GM12878 (cell line): ENCODE measurements around the gene NMD3. TPM values are rescaled to one million over a fixed set of nuclear protein-coding genes. Genes with fewer than 3 reads are reported as not detected.

ENCODE experiments used
- ATAC-seq: fragments of 200-7000 bp; cut with Tn5 transposase; 3 replicates; pipeline ENCODE4 v1.9.1; 2020; ENCODE audit warnings: mild to moderate bottlenecking, moderate library complexity
- BruUV-seq: library from RNA; stranded (reverse); fragments of 400-500 nt; replicated peaks from 2 replicates; lab custom pipeline; 2021; lab: Mats Ljungman, UMichigan
- CTCF ChIA-PET: fragments of 300-600 bp; sonication (Branson Sonifier 250); formaldehyde crosslinking; extraction: SDS; loops from one replicate; lab custom pipeline; 2021; ENCODE audit warnings: inconsistent platforms; lab: Yijun Ruan, JAX
- POLR2A ChIA-PET: fragments of 350-600 bp; formaldehyde crosslinking; extraction: SDS; loops from one replicate; lab custom pipeline; 2021; ENCODE audit warnings: inconsistent platforms; lab: Charles Lee
- RAD21 ChIA-PET: fragments of 300-600 bp; sonication (Branson Sonifier 250); formaldehyde crosslinking; loops from one replicate; lab custom pipeline; 2023; ENCODE audit warnings: antibody characterized with exemption; ENCODE audit not compliant: unreplicated experiment; lab: Charles Lee
- SMC1A ChIA-PET: fragments of 300-600 bp; sonication (Branson Sonifier 250); formaldehyde crosslinking; loops from one replicate; lab custom pipeline; 2023; ENCODE audit not compliant: unreplicated experiment, uncharacterized antibody; lab: Charles Lee
- DNase-seq: peaks from one replicate; pipeline ENCODE4 v3.0.0-alpha.2; 2011; ENCODE audit warnings: low read depth, low spot score
- FAIRE-seq: peaks from 3 replicates; lab custom pipeline; 2011; peaks lifted over from hg19 to GRCh38; lab: Jason Lieb, UNC
- H2AFZ ChIP-seq: 2 replicates; pipeline ENCODE4 v1.6.0; 2011; ENCODE audit warnings: low read depth, low read length, control low read depth; ENCODE audit not compliant: control insufficient read depth
- H3K27ac ChIP-seq: 2 replicates; pipeline ENCODE4 v1.5.1; 2011; ENCODE audit warnings: control low read depth; ENCODE audit not compliant: control insufficient read depth, insufficient read depth
- H3K27me3 ChIP-seq, 2 experiments: replicated peaks in 1 of 2; 2 replicates each; pipeline versions ENCODE4 v1.6.0 to v1.6.1; 2011; ENCODE audit warnings: low read length in 1 of 2; ENCODE audit not compliant: control insufficient read depth in 2 of 2, insufficient read depth in 2 of 2
- H3K36me3 ChIP-seq, 2 experiments: 2 replicates each; pipeline ENCODE4 v1.5.1; 2011; ENCODE audit warnings: low read length in 1 of 2; ENCODE audit not compliant: control insufficient read depth in 2 of 2, insufficient read depth in 2 of 2
- H3K4me1 ChIP-seq: 2 replicates; pipeline ENCODE4 v1.6.1; 2011; ENCODE audit warnings: mild to moderate bottlenecking, low read length, moderate library complexity, mixed read lengths; ENCODE audit not compliant: control insufficient read depth, insufficient read depth
- H3K4me2 ChIP-seq: 2 replicates; pipeline ENCODE4 v1.6.0; 2011; ENCODE audit warnings: control low read depth; ENCODE audit not compliant: control insufficient read depth, insufficient read depth
- H3K4me3 ChIP-seq: fragments of 200-600 bp; sonication (generic); 2 replicates; pipeline ENCODE4 v1.5.1; 2016
- H3K79me2 ChIP-seq: 2 replicates; pipeline ENCODE4 v1.6.0; 2011; ENCODE audit warnings: low read length; ENCODE audit not compliant: control insufficient read depth, insufficient read depth
- H3K9ac ChIP-seq: 2 replicates; pipeline ENCODE4 v1.8.0; 2011; ENCODE audit warnings: low read length, control low read depth, mixed read lengths; ENCODE audit not compliant: control insufficient read depth, insufficient read depth
- H3K9me3 ChIP-seq: replicated peaks from 3 replicates; pipeline ENCODE4 v1.5.1; 2011; ENCODE audit warnings: mild to moderate bottlenecking, low read length; ENCODE audit not compliant: control insufficient read depth, insufficient read depth
- H4K20me1 ChIP-seq: 2 replicates; pipeline ENCODE4 v1.6.0; 2011; ENCODE audit not compliant: control insufficient read depth, insufficient read depth
- ATF7 ChIP-seq: fragments of 450-650 bp; IDR thresholded peaks from 2 replicates; pipeline ENCODE4 v1.6.1; 2016; ENCODE audit warnings: low read depth, mild to moderate bottlenecking
- NFXL1 ChIP-seq: fragments of 450-650 bp; IDR thresholded peaks from 2 replicates; pipeline ENCODE4 v1.6.1; 2017; ENCODE audit warnings: antibody characterized with exemption, mild to moderate bottlenecking, borderline replicate concordance
- POLR2AphosphoS5 ChIP-seq: IDR thresholded peaks from 2 replicates; pipeline ENCODE4 v1.6.1; 2011; ENCODE audit warnings: mild to moderate bottlenecking, low read length, inconsistent platforms
- WGBS: methylation state at CpG from one replicate; pipeline ENCODE4 v1.1.6; 2016; ENCODE audit warnings: low lambda C conversion rate; ENCODE audit not compliant: insufficient replicate concordance, insufficient coverage; ENCODE audit errors: missing lambda C conversion rate; 5-methylcytosine and 5-hydroxymethylcytosine counted together
- in situ Hi-C: fragments of 300-500 bp; cut with MboI; formaldehyde crosslinking; loops from 9 replicates; pipeline ENCODE4 v1.14.3; 2018; ENCODE audit warnings: mixed read lengths
- intact Hi-C: fragments of 100-400 bp; cut with micrococcal nuclease; formaldehyde crosslinking; loops from one replicate; pipeline ENCODE4 v1.14.2; 2022; ENCODE audit not compliant: unreplicated experiment
- polyA plus RNA-seq, 11 experiments: library from polyadenylated mRNA; depleted of rRNA in 4 of 11; unstranded in 6 of 11; stranded (reverse) in 5 of 11; fragments of >200 nt; fragmentation: Nextera tagmentation in 4 of 11; fragmentation: Illumina TruSeq in 1 of 11; extraction: Ambion mirVana in 4 of 11; extraction: Trizol in 1 of 11; gene quantifications; 1 replicate in 1 of 11; 2 replicates in 10 of 11; pipeline versions ENCODE4 v1.2.1 to v1.2.3, GENCODE V29; 2011 to 2016; ENCODE audit warnings: inconsistent platforms in 2 of 11, missing spikeins in 2 of 11, low read depth in 1 of 11
- total RNA-seq, 4 experiments: library from RNA; depleted of rRNA in 3 of 4; stranded (reverse); fragments of >200 nt in 3 of 4; fragmentation: Illumina TruSeq in 1 of 4; extraction: Trizol in 1 of 4; gene quantifications; 2 replicates each; pipeline versions ENCODE4 v1.2.1 to v1.2.3, GENCODE V29; 2013 to 2021

The NMD3 gene
- total and polyA plus RNA-seq, 10 of the 15 experiments (the other 5 are each of a cell fraction or from before 2014, with no cell fraction given): 34.2 to 66.8 (median 55.7) TPM

DNA sequence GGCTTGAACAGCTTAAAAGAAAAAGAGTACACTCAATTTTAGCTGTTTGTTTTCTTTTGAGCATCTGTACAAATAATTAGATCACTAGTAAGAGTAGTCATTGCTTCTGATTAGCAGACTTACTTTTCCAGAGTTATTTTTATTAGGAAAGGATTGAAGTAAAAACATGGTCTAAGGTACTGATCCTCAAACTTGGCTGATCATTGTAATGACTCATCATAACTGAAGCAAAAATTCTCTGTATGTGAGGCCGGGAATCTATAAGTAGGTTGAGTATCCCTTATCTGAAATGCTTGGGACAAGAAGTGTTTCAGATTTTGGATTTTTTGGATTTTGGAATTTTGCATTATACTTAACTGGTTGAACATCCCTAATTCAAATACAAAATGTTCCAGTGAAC, 12.4 kb downstream of the NMD3 start:
- Histone ChIP-seq H3K27ac (no peak overlapping the region), H3K9me3 (no peaks in the 10 kb centered on the region), H4K20me1 (peaks cover 2% of the 10 kb centered on the region; the same call in 1 of the 2 replicates), H3K9ac (no peak overlapping the region), H3K4me2 (no peak overlapping the region), H3K79me2 (peaks cover 9% of the 10 kb centered on the region), H2AFZ (no peak overlapping the region), H3K36me3 (peaks cover 1 to 16% of the 10 kb centered on the region in 2 experiments; a peak in 3 of 4 replicates), H3K4me3 (no peak overlapping the region), H3K27me3 (no peaks in the 10 kb centered on the region), H3K4me1 (no peaks in the 10 kb centered on the region)
- ChIA-PET RAD21 (no interaction called here), CTCF (interaction anchor here (1.5 kb wide), 1 partner anchor 22 kb away, joined by 3 read pairs; no protein-coding TSS in a partner anchor), POLR2A (no interaction called here), SMC1A (interaction anchor here (1.1 to 2.6 kb wide), 3 partner anchors 11 to 34 kb away, joined by 3 to 7 read pairs (median 6); no protein-coding TSS in a partner anchor)
- in situ Hi-C loops: no loop called here
- no peak for TF ChIP-seq ATF7
- no peak for TF ChIP-seq POLR2AphosphoS5
- WGBS: 100% methylated on average over 1 of the region's 1 CpG
- FAIRE-seq: no peak
- DNase-seq: no peak
- BruUV-seq: no TSS peak
- intact Hi-C loops: no loop called here
- ATAC-seq: no peak

DNA sequence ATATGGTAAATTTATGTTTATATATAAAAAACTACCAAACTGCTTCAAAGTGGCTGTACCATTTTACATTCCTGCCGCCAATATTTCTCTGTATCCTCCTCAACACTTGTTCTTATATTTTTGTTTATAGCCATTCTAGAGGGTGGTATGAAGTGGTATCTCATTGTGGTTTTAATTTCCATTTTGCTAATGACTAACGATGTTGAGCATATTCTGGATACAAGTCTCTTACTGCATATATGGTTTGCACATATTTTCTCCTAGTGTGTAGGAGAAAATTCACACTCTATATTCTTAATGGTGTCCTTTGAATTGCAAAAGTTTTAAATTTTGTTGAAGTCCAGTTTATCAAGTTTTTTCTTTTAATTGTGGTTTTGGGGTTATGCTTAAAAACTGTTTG, 15.1 kb downstream of the NMD3 start:
- intact Hi-C loops (no loop called here), in situ Hi-C loops (no loop called here)
- Histone ChIP-seq H3K9ac (no peak overlapping the region), H3K4me3 (no peak overlapping the region), H4K20me1 (no peaks in the 10 kb centered on the region), H2AFZ (no peak overlapping the region), H3K27ac (no peak overlapping the region), H3K4me1 (no peaks in the 10 kb centered on the region), H3K9me3 (no peaks in the 10 kb centered on the region), H3K36me3 (peaks cover 1 to 15% of the 10 kb centered on the region in 2 experiments; a peak in 3 of 4 replicates), H3K79me2 (no peaks in the 10 kb centered on the region), H3K27me3 (no peaks in the 10 kb centered on the region), H3K4me2 (no peak overlapping the region)
- 98% methylated on average over 2 of the region's 2 CpGs for WGBS
- FAIRE-seq (no peak), ATAC-seq (no peak), DNase-seq (no peak)
- BruUV-seq: no TSS peak
- ChIA-PET POLR2A (no interaction called here), RAD21 (interaction anchor here (1.2 kb wide), 1 partner anchor 14 kb away, joined by 3 read pairs; no protein-coding TSS in a partner anchor), CTCF (no interaction called here), SMC1A (interaction anchor here (0.9 to 2.5 kb wide), 2 partner anchors 14 to 137 kb away, joined by 3 to 10 read pairs; partner anchors contain the start of gene NMD3)
- TF ChIP-seq NFXL1: no peak
